Activated CD8-positive, alpha-beta memory T cell treated with anti-CD3 and anti-CD28 coated beads, Interleukin-2, amount 50 U/mL, for 1 hour (primary cell): ENCODE measurements around the gene MROH8.

Experiments
- DNase-seq: peaks from one replicate; pipeline ENCODE4 v3.0.0-alpha.2; 2020; ENCODE audit errors: extremely low read depth

Gene MROH8

DNA sequence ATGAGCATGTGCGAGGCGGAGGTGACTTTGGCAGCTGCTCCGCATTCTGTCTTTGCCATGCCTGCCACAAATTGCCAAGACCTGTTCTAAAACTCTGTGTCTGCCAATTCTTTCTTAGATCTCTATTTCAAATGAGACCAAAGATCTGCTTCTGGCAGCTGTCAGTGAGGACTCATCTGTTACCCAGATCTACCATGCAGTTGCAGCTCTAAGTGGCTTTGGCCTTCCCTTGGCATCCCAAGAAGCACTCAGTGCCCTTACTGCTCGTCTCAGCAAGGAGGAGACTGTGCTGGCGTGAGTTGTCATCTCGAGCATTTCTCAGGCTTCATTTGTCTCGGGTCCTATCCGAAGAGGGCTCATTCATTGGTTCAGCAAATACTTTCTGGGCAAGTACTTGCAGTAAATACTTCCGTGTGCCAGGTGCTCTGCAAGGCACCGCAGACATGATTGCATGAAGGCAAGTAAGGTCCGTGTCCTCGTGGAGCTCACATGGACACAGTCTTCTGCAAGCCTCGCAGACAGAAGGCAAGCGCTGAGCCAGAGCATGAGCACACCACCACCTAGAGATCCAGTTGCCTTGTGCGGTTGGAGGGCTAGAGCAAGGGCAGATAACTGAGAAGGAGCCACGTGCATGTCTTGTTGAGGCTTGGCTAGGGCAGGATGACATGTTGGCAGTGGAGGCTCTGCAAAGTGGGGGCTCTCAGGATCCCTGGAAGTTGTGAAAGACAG is 19.7 kb upstream of the MROH8 start:
- no peak for DNase-seq

GRCh38 chr20:37194621-37195417 is 15.5 kb upstream of the MROH8 start:
- DNase-seq = no peak

DNA sequence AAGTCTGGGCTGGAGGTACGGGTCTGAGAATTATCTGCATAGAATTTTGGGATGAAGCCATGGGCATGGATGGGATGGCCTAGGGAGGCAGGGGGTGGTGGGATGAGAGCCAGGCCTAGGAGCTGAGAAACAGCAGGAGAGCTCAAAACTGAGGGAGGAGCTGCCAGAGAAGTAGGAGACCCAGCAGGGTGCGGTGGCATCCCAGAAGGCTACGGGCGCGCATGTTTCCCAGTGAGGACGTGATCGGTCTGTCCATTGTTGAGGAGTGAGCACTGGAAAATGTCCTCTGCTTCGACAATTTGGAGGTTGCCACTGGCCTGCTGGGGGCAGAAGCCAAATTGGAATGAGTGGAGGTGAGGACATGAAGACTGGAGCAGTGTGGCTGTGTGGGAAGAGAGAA is 14.5 kb upstream of the MROH8 start:
- no peak for DNase-seq

GRCh38 chr20:37193226-37193625 is 13.9 kb upstream of the MROH8 start:
- no peak for DNase-seq

DNA sequence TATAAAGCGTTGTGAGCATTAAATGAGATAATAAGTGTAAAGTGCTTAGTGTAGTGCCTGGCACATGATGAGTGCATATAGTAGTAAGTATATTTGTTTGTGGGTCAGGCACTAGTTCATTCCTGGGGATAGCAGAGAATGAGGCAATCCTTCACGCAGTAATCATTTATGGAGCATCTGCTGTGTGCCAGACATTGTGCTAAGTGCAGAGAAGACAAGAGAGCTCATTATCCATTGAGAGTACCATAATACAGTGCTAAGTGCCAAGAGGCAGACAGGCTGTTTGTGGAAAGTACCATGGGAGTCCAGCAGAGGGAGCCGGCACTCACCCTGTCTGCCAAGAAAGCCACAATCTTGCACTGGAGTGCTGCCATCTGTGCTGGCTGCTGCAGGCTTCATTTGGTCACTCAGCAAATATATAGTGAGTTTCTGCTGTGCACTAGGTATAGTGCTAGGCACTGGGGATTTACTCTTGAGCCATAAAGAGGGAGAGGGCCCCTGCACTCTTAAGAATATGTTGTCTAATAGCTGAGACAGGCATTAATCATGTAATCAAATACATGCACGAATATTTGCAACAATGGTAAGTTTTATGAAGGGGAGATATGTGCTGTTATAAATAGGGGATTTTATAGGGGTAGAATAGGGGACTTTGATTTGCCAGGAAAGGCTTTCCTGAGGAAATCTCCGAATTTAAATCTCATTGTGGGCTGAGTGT is 12.9 kb upstream of the MROH8 start:
- no peak for DNase-seq

DNA sequence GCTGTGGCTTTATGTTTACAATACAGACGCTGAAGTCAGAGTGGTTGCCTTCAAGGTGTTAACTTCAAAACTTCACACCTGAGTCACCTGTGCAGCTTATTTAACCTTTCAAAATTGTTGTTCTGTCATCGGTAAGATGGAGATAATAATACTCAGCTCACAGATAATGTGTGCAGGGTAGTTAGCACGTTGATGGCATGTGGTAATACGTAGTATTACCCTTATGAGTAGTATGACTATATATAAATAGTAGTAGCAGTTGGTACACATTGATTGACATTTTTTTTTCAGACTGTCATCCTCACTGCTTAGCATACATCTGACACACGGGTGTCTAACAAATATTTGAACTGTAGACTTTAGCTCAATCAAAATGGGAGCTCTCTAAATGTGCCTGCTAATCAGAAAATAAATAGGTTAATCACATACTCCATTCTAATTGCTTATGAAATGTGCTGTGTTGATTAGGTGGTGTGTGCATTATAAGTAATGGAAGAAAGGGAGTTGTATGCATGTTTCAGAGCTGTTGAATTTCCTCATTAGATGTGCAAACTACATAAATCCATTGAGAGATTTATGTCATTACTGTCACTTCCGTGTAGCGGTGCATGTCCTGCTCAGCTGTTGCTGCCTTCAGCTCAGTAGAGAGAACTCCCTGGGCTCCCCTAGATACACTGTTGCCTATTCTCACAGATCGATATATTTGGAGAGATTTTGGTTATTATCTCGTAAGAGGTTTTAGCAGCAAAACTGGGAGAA is 11.2 kb upstream of the MROH8 start:
- no peak for DNase-seq

GRCh38 chr20:37189416-37190016 is 10.2 kb upstream of the MROH8 start:
- no peak for DNase-seq

GRCh38 chr20:37188787-37189186 is 9.4 kb upstream of the MROH8 start:
- DNase-seq = no peak

- no peak for DNase-seq
Measured at GRCh38 chr20:37185686-37186085, 6.3 kb upstream of the MROH8 start.

DNA sequence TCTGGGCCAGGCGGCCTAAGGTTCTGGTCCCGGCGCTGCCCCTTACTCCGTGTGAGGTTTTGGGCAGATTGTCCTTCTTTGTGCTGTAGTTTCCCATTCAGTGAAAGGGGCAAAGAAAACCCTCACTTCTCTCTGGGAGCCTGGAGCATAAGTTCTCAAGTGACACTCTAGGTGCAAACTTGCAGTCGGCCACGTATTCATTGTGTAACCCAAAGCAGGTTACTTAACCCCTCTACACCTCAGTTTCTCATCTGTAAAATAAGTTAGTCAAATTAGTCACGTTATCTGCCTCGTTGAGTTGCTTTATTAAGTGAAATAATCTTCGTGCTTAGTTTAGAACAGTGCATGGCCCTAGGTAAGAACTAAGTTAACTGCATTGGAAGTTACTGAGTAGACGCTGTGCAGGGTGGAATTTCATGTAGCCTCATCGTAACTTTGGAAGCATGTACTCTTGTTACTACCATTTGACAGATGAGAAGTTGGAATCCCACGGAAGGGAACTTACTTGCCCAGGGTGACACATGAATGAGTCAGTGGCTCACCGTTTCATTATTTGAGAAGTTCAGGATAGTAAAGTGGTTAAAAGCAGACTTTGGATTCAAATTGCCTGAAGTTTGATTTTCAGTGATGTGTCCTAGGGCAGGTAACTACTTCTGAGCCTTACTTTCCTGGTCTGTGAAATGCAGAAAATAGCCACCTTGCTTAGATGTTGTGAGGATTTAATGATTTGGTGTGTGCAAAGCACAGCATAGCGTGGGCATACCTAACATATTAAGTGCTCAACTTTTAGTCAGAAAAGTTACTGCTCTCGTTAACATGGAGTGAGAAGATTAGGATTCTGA is 556 bp upstream of the MROH8 start:
- DNase-seq = no peak

DNA sequence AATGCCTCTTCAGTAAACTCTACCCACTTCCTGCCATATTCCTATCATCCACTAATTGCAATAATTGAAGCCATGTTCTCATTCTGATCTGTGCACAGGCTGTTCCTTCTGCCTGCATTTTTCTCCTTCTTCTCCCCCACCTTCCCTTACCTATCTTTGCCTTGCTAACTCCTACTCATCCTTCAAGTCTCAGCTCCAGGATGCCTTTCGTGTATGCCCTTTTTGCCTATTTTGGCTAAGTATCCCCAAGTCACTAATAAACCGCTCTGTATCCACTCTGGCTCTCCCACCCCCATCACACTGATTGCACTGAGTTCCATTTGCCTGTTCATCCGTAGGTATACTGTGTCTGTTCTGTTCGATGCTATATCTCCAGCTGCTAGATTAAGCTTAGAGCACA is 6.5 kb downstream of the MROH8 start:
- no peak for DNase-seq

DNA sequence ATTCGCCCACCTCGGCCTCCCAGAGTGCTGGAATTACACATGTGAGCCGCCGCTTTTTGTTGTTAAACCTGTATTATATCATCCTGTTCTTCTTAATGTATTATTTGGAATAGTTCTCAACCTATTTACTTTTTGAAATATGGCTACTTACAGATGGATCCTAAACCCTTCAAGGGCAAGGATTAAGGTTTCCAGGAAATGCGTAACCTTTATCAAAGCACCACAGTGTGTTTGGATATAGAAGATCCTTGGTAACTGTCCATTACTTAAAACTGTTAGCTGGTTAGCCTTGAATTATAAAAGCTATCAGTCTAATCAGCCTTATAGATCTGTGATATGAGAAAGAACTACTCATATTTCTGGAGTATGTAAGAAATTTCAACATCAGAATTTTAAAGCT is 12.5 kb downstream of the MROH8 start:
- DNase-seq = no peak

DNA sequence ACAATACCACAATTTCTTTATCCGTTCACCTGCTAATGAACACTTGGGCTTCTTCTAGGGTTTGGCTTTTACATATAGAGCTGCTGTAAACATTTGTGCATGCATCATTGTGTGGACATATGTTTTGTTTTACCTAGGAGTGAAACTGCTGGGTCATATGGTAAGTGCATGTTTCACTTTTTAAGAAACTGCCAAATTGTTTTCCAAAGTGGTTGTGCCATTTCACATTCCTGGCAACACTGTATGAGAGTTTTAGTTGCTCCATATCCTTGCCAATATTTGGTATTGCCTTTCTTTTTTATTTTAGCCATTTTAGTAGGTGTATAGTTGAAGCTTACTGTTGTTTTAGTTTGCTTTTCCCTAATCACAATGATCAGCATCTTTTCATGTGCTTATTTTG is 14.3 kb downstream of the MROH8 start:
- no peak for DNase-seq

DNA sequence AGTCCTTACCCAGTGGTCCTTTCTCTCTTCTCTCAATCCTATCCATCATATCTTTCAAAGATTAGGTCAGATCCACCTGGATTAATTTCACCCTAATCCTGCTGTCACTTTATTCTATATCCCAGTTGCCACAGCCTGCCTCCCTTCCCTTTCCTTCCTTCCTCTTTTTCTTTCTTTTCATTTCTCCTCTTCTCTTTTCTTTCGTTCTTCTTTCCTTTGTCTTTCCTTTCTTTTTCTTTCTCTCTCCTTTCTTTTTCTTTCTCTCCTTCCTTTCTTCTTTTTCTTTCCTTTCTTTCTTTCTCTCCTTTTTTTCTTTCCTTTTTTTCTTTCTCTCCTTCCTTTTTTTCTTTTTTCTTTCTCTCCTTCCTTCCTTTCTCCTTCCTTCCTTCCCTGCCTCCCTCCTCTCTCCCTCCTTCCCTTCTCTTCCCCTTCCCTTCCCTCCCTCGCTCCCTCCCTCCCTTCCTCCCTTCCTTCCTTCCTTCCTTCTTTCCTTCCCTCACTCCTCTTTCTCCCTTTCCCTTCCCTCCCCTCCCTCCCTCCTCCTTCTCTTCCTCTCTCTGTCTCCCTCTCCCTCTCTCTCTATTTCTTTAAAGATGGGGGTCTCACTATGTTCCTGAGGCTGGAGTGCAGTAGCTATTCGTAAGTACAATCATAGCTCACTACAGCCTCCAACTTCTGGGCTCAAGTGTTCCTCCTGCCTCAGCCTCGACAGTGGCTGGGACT is 15.4 kb downstream of the MROH8 start:
- DNase-seq = no peak

GRCh38 chr20:37162646-37163045 is 16.7 kb downstream of the MROH8 start:
- no peak for DNase-seq

GRCh38 chr20:37161830-37162549 is 17.4 kb downstream of the MROH8 start:
- no peak for DNase-seq

DNA sequence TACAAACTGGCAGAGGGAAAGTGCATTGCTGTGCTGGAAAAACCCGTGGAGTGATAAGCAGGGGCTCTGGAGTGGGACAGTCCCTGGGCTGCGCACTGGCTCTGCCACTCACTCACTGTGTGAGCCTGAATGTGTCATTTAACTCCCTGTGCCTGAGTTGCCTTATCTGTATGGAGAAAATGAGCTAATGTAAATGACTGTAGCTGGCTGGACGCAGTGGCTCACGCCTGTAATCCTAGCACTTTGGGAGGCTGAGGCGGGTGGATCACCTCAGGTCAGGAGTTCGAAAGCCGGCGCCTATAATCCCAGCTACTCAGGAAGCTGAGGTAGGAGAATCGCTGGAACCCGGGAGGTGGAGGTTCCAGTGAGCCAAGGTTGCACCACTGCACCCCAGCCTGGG is 18.7 kb downstream of the MROH8 start:
- DNase-seq = no peak

DNA sequence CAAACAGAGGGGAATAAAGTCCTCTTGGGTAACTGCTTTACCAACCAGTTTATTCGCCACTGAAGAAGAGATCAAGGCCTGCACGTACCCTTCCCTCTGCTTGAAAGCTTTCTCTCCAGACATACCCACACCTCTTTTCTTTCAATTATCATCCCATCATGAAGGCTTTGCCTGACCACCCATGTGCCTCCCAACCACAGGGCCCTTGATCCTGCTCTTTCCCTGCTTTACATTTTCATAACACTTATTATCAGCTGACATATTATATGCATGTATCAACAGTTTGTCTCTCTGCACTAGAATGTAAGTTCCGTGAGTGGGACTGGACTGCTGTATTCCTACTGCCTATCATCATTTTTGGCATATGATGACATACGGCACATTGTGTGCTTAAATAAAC is 21.1 kb downstream of the MROH8 start:
- no peak for DNase-seq

- no peak for DNase-seq
Measured at GRCh38 chr20:37155987-37156386, 23.4 kb downstream of the MROH8 start.
